Ishikawa (cell line): ENCODE data around the gene KRTAP4-6.
A peak's percentile ranks its signal among the peaks of the same experiment; 100 is the strongest.

Experiments
- CEBPB ChIP-seq: IDR thresholded peaks from 2 replicates; pipeline ENCODE4 v1.6.1; 2012
- CREB1 ChIP-seq: IDR thresholded peaks from 2 replicates; pipeline ENCODE4 v1.6.1; 2012; ENCODE audit warnings: low read depth
- EGR1 ChIP-seq: IDR thresholded peaks from 2 replicates; pipeline ENCODE4 v1.6.1; 2012
- EP300 ChIP-seq: IDR thresholded peaks from 2 replicates; pipeline ENCODE4 v1.6.1; 2012; ENCODE audit warnings: borderline replicate concordance
- FOXM1 ChIP-seq: IDR thresholded peaks from 2 replicates; pipeline ENCODE4 v1.6.1; 2012; ENCODE audit warnings: low read depth, borderline replicate concordance
- MAX ChIP-seq: IDR thresholded peaks from 2 replicates; pipeline ENCODE4 v1.6.1; 2012
- NFIC ChIP-seq: IDR thresholded peaks from 2 replicates; pipeline ENCODE4 v1.6.1; 2012
- RAD21 ChIP-seq: IDR thresholded peaks from 2 replicates; pipeline ENCODE4 v1.6.1; 2012; ENCODE audit warnings: low read depth
- REST ChIP-seq: IDR thresholded peaks from 2 replicates; pipeline ENCODE4 v1.6.1; 2012; ENCODE audit warnings: low read depth, mild to moderate bottlenecking
- TAF1 ChIP-seq: IDR thresholded peaks from 2 replicates; pipeline ENCODE4 v1.6.1; 2012; ENCODE audit warnings: low read depth, mild to moderate bottlenecking
- TCF12 ChIP-seq: IDR thresholded peaks from 2 replicates; pipeline ENCODE4 v1.6.1; 2012; ENCODE audit warnings: low read depth
- TEAD4 ChIP-seq: IDR thresholded peaks from 2 replicates; pipeline ENCODE4 v1.6.1; 2012
- USF1 ChIP-seq: IDR thresholded peaks from 2 replicates; pipeline ENCODE4 v1.6.1; 2012
- YY1 ChIP-seq: IDR thresholded peaks from 2 replicates; pipeline ENCODE4 v1.6.1; 2012; ENCODE audit warnings: low read depth
- ZBTB7A ChIP-seq: IDR thresholded peaks from 2 replicates; pipeline ENCODE4 v1.6.1; 2012; ENCODE audit warnings: low read depth

KRTAP4-6 gene

GRCh38 chr17:41140360-41141131 lies at the start of gene KRTAP4-6:
Gene KRTAP4-6 (minus strand): TSS chr17:41140544. CDS start chr17:41140487, 57 bp downstream.
- TF ChIP-seq EGR1 (no peak), USF1 (no peak)

GRCh38 chr17:41189837-41190318 lies 49.5 kb upstream of the KRTAP4-6 start, which contains the start of gene KRTAP9-1:
Gene KRTAP9-1 (plus strand): TSS chr17:41189887. CDS start chr17:41189887, 0 bp downstream.
- TF ChIP-seq TCF12 = peak; percentile 82

GRCh38 chr17:41186872-41187271 lies 46.5 kb upstream of the KRTAP4-6 start:
- peak; percentile 64 for TF ChIP-seq REST
- TF ChIP-seq TEAD4 = no peak

- TF ChIP-seq EP300 (no peak), CEBPB (no peak), ZBTB7A (no peak), FOXM1 (no peak), NFIC (no peak)
These were observed 44.7 kb upstream of the KRTAP4-6 start for GRCh38 chr17:41185001-41185400.

GRCh38 chr17:41184480-41184961 lies 44.2 kb upstream of the KRTAP4-6 start, which contains the start of gene KRTAP4-1:
Gene KRTAP4-1 (minus strand): TSS chr17:41184911. CDS start chr17:41184854, 57 bp downstream.
- TF ChIP-seq ZBTB7A (no peak), EP300 (no peak), CREB1 (no peak), TEAD4 (no peak), USF1 (no peak)

- TF ChIP-seq CEBPB (no peak), RAD21 (no peak), ZBTB7A (no peak), TEAD4 (no peak), EP300 (no peak), TCF12 (no peak), REST (no peak), USF1 (no peak), MAX (no peak), YY1 (no peak), TAF1 (no peak), EGR1 (no peak), NFIC (no peak), CREB1 (no peak), FOXM1 (no peak)
These were observed 38.7 kb upstream of the KRTAP4-6 start for GRCh38 chr17:41178843-41179616.
